H1 (cell line): Measurements from ENCODE around the gene ARHGEF10L. TPM values are rescaled to one million over a fixed set of nuclear protein-coding genes. Genes with fewer than 3 reads are reported as not detected.

ENCODE experiments used
- CTCF ChIA-PET: fragments of 300-600 bp; sonication (Branson Sonifier 250); formaldehyde crosslinking; loops from one replicate; lab custom pipeline; 2021; ENCODE audit not compliant: partially characterized antibody; lab: Charles Lee
- POLR2A ChIA-PET: fragments of 300-600 bp; sonication (Branson Sonifier 250); formaldehyde crosslinking; loops from one replicate; lab custom pipeline; 2021; ENCODE audit warnings: inconsistent platforms; ENCODE audit not compliant: partially characterized antibody; lab: Charles Lee
- DNase-seq, 2 experiments: peaks; one replicate each; pipeline versions ENCODE4 v3.0.0 to v3.0.0-alpha.2; 2010 to 2022; ENCODE audit warnings: low spot score in 2 of 2, low read depth in 1 of 2, mixed read lengths in 1 of 2
- FAIRE-seq: peaks from 2 replicates; lab custom pipeline; 2011; peaks lifted over from hg19 to GRCh38; lab: Jason Lieb, UNC
- H2AFZ ChIP-seq: 2 replicates; pipeline ENCODE4 v1.8.1; 2012; ENCODE audit warnings: low read length, inconsistent platforms
- H2AK5ac ChIP-seq: 2 replicates; pipeline ENCODE4 v1.6.1; 2013; ENCODE audit warnings: low read depth, low read length
- H2BK120ac ChIP-seq: replicated peaks from 2 replicates; pipeline ENCODE3; 2013; ENCODE audit warnings: low read depth, low read length, inconsistent platforms
- H2BK12ac ChIP-seq: 2 replicates; pipeline ENCODE4 v1.6.1; 2013; ENCODE audit warnings: low read depth, low read length
- H2BK15ac ChIP-seq: 2 replicates; pipeline ENCODE4 v1.6.1; 2013; ENCODE audit warnings: low read length
- H2BK20ac ChIP-seq: 2 replicates; pipeline ENCODE4 v1.6.1; 2013; ENCODE audit warnings: low read length
- H2BK5ac ChIP-seq: 2 replicates; pipeline ENCODE4 v1.6.1; 2013; ENCODE audit warnings: low read depth, low read length
- H3K14ac ChIP-seq: 2 replicates; pipeline ENCODE4 v1.6.1; 2013; ENCODE audit warnings: inconsistent platforms; ENCODE audit not compliant: insufficient read length
- H3K18ac ChIP-seq: 2 replicates; pipeline ENCODE4 v1.6.1; 2013; ENCODE audit warnings: low read length; ENCODE audit errors: extremely low read depth
- H3K23ac ChIP-seq: 2 replicates; pipeline ENCODE4 v1.6.1; 2013; ENCODE audit warnings: inconsistent platforms; ENCODE audit not compliant: insufficient read length
- H3K23me2 ChIP-seq: 2 replicates; pipeline ENCODE4 v1.6.1; 2013; ENCODE audit warnings: low read depth, low read length
- H3K27ac ChIP-seq: 2 replicates; pipeline ENCODE4 v1.6.1; 2011; ENCODE audit warnings: low read depth, low read length, inconsistent platforms
- H3K27me3 ChIP-seq, 4 experiments: replicated peaks in 1 of 4; 1 replicate in 1 of 4; 2 replicates in 3 of 4; pipeline versions ENCODE4 v1.6.1 to v1.8.1; 2011 to 2013; ENCODE audit warnings: low read length in 3 of 4, mild to moderate bottlenecking in 3 of 4, inconsistent platforms in 2 of 4, mixed read lengths in 2 of 4, moderate library complexity in 1 of 4; ENCODE audit not compliant: control insufficient read depth in 3 of 4, insufficient read depth in 3 of 4; ENCODE audit errors: extremely low read depth in 1 of 4
- H3K36me3 ChIP-seq, 4 experiments: 2 replicates each; pipeline versions ENCODE4 v1.6.1 to v1.8.1; 2011 to 2013; ENCODE audit warnings: mild to moderate bottlenecking in 4 of 4, low read length in 3 of 4, moderate library complexity in 2 of 4, control low read depth in 1 of 4, inconsistent platforms in 1 of 4; ENCODE audit not compliant: insufficient read depth in 4 of 4, control insufficient read depth in 2 of 4
- H3K4ac ChIP-seq: replicated peaks from 2 replicates; pipeline ENCODE3; 2013; ENCODE audit warnings: low read length, low read depth, mixed read lengths, inconsistent platforms; ENCODE audit not compliant: insufficient read length
- H3K4me1 ChIP-seq, 4 experiments: replicated peaks in 1 of 4; 1 replicate in 1 of 4; 2 replicates in 3 of 4; pipeline versions ENCODE4 v1.6.1 to v1.8.1; 2011 to 2013; ENCODE audit warnings: low read length in 3 of 4, inconsistent platforms in 2 of 4, mixed read lengths in 1 of 4; ENCODE audit not compliant: insufficient read depth in 4 of 4, control insufficient read depth in 3 of 4
- H3K4me2 ChIP-seq, 2 experiments: 2 replicates each; pipeline versions ENCODE4 v1.6.1 to v1.8.1; 2011 to 2013; ENCODE audit warnings: low read depth in 2 of 2, low read length in 2 of 2, control low read depth in 1 of 2, inconsistent platforms in 1 of 2, mild to moderate bottlenecking in 1 of 2; ENCODE audit not compliant: insufficient read depth in 1 of 2
- H3K4me3 ChIP-seq, 4 experiments: fragments of 200-600, 300-600 bp in 1 of 4; sonication (generic), shearing (Covaris generic), sonication (Bioruptor Twin) in 1 of 4; 2 replicates each; pipeline versions ENCODE4 v1.5.1 to v1.8.1; 2011 to 2016; ENCODE audit warnings: low read length in 4 of 4, low read depth in 3 of 4, control low read depth in 2 of 4, inconsistent platforms in 2 of 4, mild to moderate bottlenecking in 2 of 4, mixed read lengths in 1 of 4, moderate library complexity in 1 of 4; ENCODE audit not compliant: insufficient read depth in 2 of 4; ENCODE audit errors: extremely low read depth in 1 of 4
- H3K56ac ChIP-seq: replicated peaks from 2 replicates; pipeline ENCODE3; 2013; ENCODE audit warnings: low read depth, mild to moderate bottlenecking, mixed read lengths, low read length, inconsistent platforms; ENCODE audit not compliant: insufficient read length
- H3K79me1 ChIP-seq: 2 replicates; pipeline ENCODE4 v1.6.1; 2013; ENCODE audit warnings: low read depth, low read length, control low read depth
- H3K79me2 ChIP-seq, 2 experiments: 2 replicates each; pipeline versions ENCODE4 v1.6.1 to v1.8.1; 2012 to 2013; ENCODE audit warnings: low read length in 2 of 2, mild to moderate bottlenecking in 2 of 2, inconsistent platforms in 1 of 2; ENCODE audit not compliant: insufficient read depth in 2 of 2, control insufficient read depth in 1 of 2
- H3K9ac ChIP-seq, 4 experiments: replicated peaks in 1 of 4; 1 replicate in 1 of 4; 2 replicates in 3 of 4; pipeline versions ENCODE4 v1.6.1 to v1.8.1; 2011 to 2013; ENCODE audit warnings: low read depth in 3 of 4, low read length in 3 of 4, control low read depth in 2 of 4, mild to moderate bottlenecking in 2 of 4, moderate library complexity in 2 of 4, inconsistent platforms in 1 of 4; ENCODE audit errors: extremely low read depth in 1 of 4
- H3K9me3 ChIP-seq, 2 experiments: 2 replicates each; pipeline versions ENCODE4 v1.6.1 to v1.8.1; 2012 to 2013; ENCODE audit warnings: mild to moderate bottlenecking in 2 of 2, moderate library complexity in 2 of 2, control low read depth in 1 of 2, inconsistent platforms in 1 of 2, low read depth in 1 of 2, low read length in 1 of 2, mixed read lengths in 1 of 2; ENCODE audit not compliant: insufficient read depth in 2 of 2
- H4K20me1 ChIP-seq, 2 experiments: replicated peaks in 1 of 2; 2 replicates each; pipeline versions ENCODE3 to v1.8.1; 2011 to 2013; ENCODE audit warnings: inconsistent platforms in 2 of 2, low read length in 2 of 2, mild to moderate bottlenecking in 1 of 2; ENCODE audit not compliant: insufficient read depth in 2 of 2, control insufficient read depth in 1 of 2
- H4K5ac ChIP-seq: 2 replicates; pipeline ENCODE4 v1.6.1; 2013; ENCODE audit warnings: low read length, low read depth, mixed read lengths, inconsistent platforms; ENCODE audit not compliant: insufficient read length
- H4K8ac ChIP-seq: 2 replicates; pipeline ENCODE4 v1.8.0; 2013; ENCODE audit warnings: mild to moderate bottlenecking, moderate library complexity, low read length, inconsistent platforms; ENCODE audit not compliant: insufficient read depth; ENCODE audit errors: extremely low read depth
- H4K91ac ChIP-seq: replicated peaks from 2 replicates; pipeline ENCODE3; 2013; ENCODE audit warnings: low read length, mixed read lengths, inconsistent platforms; ENCODE audit not compliant: insufficient read length
- BACH1 ChIP-seq: IDR thresholded peaks from 2 replicates; pipeline ENCODE4 v1.6.1; 2012; ENCODE audit warnings: low read length, improper control_type of control experiment
- EZH2 ChIP-seq: fragments of 200-600 bp; sonication (generic); IDR thresholded peaks from 2 replicates; pipeline ENCODE4 v1.7.1; 2012; ENCODE audit warnings: low read depth, mild to moderate bottlenecking, moderate library complexity, low read length, inconsistent platforms; ENCODE audit not compliant: severe bottlenecking
- GTF2F1 ChIP-seq: IDR thresholded peaks from 2 replicates; pipeline ENCODE4 v1.6.1; 2012; ENCODE audit warnings: low read depth, low read length, improper control_type of control experiment, borderline replicate concordance
- KDM5A ChIP-seq: fragments of 200-600 bp; IDR thresholded peaks from 2 replicates; pipeline ENCODE4 v1.7.1; 2012; ENCODE audit warnings: mild to moderate bottlenecking, low read length, inconsistent platforms, mixed read lengths
- NRF1 ChIP-seq: IDR thresholded peaks from 2 replicates; pipeline ENCODE4 v1.6.1; 2011; ENCODE audit warnings: mild to moderate bottlenecking, low read depth, low read length, improper control_type of control experiment
- POLR2AphosphoS5 ChIP-seq: IDR thresholded peaks from 2 replicates; pipeline ENCODE4 v1.6.1; 2011; ENCODE audit warnings: low read depth, low read length
- POU5F1 ChIP-seq: IDR thresholded peaks from 2 replicates; pipeline ENCODE4 v1.6.1; 2011; ENCODE audit warnings: low read depth, mild to moderate bottlenecking, low read length, moderate library complexity
- RAD21 ChIP-seq, 2 experiments: IDR thresholded peaks in 1 of 2; conservative IDR thresholded peaks in 1 of 2; 2 replicates each; pipeline ENCODE4 v1.6.1; 2011; ENCODE audit warnings: low read depth in 2 of 2, low read length in 2 of 2, improper control_type of control experiment in 1 of 2, inconsistent platforms in 1 of 2, mild to moderate bottlenecking in 1 of 2, moderate library complexity in 1 of 2
- SAP30 ChIP-seq: fragments of 300-600 bp; sonication (generic); IDR thresholded peaks from 2 replicates; pipeline ENCODE4 v1.7.1; 2012; ENCODE audit warnings: low read length, moderate library complexity, mild to moderate bottlenecking, inconsistent platforms; ENCODE audit not compliant: insufficient read depth, insufficient replicate concordance
- SIRT6 ChIP-seq: IDR thresholded peaks from one replicate; pipeline ENCODE4 v1.7.1; 2012; ENCODE audit warnings: low read length, inconsistent platforms
- SP1 ChIP-seq: IDR thresholded peaks from 2 replicates; pipeline ENCODE4 v1.6.1; 2011; ENCODE audit warnings: low read depth, low read length
- WGBS, 2 experiments: shearing (Covaris generic) in 1 of 2; methylation state at CpG; one replicate each; pipeline versions ENCODE4 v1.1.6 to v1.1.7; 2013 to 2015; ENCODE audit warnings: low lambda C conversion rate in 2 of 2, mixed read lengths in 2 of 2, inconsistent platforms in 1 of 2, low coverage in 1 of 2, missing lambda C conversion rate in 1 of 2; ENCODE audit not compliant: insufficient replicate concordance in 2 of 2, insufficient coverage in 1 of 2, insufficient read length in 1 of 2; ENCODE audit errors: extremely low coverage in 1 of 2, missing lambda C conversion rate in 1 of 2; 5-methylcytosine and 5-hydroxymethylcytosine counted together
- polyA plus RNA-seq, 7 experiments: library from polyadenylated mRNA; depleted of rRNA in 3 of 7; stranded (reverse) in 5 of 7; unstranded in 2 of 7; fragments of >200 nt in 5 of 7; fragments of 200-250 nt in 2 of 7; gene quantifications; 1 replicate in 5 of 7; 2 replicates in 1 of 7; 4 replicates in 1 of 7; pipeline versions ENCODE4 v1.2.1 to v1.2.3, GENCODE V29; 2011 to 2013; ENCODE audit warnings: missing spikeins in 2 of 7, mixed read lengths in 2 of 7
- total RNA-seq: library from RNA; stranded (reverse); fragmentation: NEBNext Ultra II Directional; extraction: Animal tissue kit (Norgen Biotek cat#: 25700); gene quantifications from 2 replicates; pipeline ENCODE4 v1.2.1, GENCODE V29; 2021
- TF ChIP-seq, protein P1 (sequence below): IDR thresholded peaks from 2 replicates; pipeline ENCODE4 v1.6.1; 2012; ENCODE audit warnings: inconsistent platforms
- TF ChIP-seq, protein P2 (sequence below): IDR thresholded peaks from 2 replicates; pipeline ENCODE4 v1.6.1; 2011; ENCODE audit warnings: low read depth, mild to moderate bottlenecking, low read length; ENCODE audit not compliant: insufficient read depth

The ARHGEF10L gene
- total and polyA plus RNA-seq, 2 of the 8 experiments (the other 6 are each of a cell fraction or from before 2014, with no cell fraction given) = 33.6 to 39.6 TPM

DNA sequence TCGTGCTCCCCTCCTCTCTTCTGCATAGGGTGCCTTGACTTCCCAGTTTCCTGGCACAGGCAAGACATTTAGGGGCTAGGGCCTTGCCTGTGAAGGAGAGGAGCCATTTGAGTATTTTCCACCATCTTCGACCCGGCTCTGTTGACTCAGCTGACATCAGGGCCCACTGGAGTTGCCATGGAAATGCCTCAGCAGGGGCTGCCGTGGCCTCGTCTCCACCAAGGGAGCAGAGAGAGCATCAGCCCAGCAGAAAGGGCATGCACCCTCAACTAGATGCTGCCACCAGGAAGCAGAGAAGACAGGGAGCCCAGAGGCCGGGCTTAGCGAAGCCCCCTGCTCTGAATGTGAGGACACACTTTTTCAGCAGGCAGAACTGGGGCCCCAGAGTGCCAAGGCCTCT lies 113.8 kb downstream of the ARHGEF10L start:
- Histone ChIP-seq H2AFZ (no peak overlapping the region), H3K27me3 (no peaks in the 10 kb centered on the region), H3K9me3 (no peaks in the 10 kb centered on the region), H2BK20ac (no peak overlapping the region), H3K23ac (no peak overlapping the region), H3K36me3 (peaks cover 4 to 30% (median 9%) of the 10 kb centered on the region in 4 experiments; a peak in 6 of 8 replicates), H3K56ac (no peak overlapping the region), H4K91ac (no peak overlapping the region), H2AK5ac (no peak overlapping the region), H2BK15ac (no peak overlapping the region), H2BK12ac (no peak overlapping the region), H4K20me1 (peaks cover 1 to 6% of the 10 kb centered on the region in 2 experiments), H3K4me2 (no peak overlapping the region), H3K79me2 (no peaks in the 10 kb centered on the region), H3K27ac (no peak overlapping the region), H4K8ac (no peak overlapping the region), H3K4me3 (no peak overlapping the region), H3K4me1 (no peaks in the 10 kb centered on the region), H3K9ac (no peak overlapping the region), H3K14ac (no peak overlapping the region), H2BK5ac (no peak overlapping the region; the same call in 1 of the 2 replicates), H3K79me1 (no peaks in the 10 kb centered on the region), H3K23me2 (peaks cover 4% of the 10 kb centered on the region; the same call in 1 of the 2 replicates), H4K5ac (no peak overlapping the region), H3K18ac (no peak overlapping the region), H2BK120ac (no peak overlapping the region), H3K4ac (no peak overlapping the region)
- ChIA-PET POLR2A (interaction anchor here (1.0 to 1.9 kb wide), 2 partner anchors 10 to 24 kb away, joined by 4 to 7 read pairs; no protein-coding TSS in a partner anchor), CTCF (interaction anchor here (0.5 to 4.7 kb wide), 22 partner anchors 9 to 1012 kb away, joined by 3 to 26 read pairs (median 5); no protein-coding TSS in a partner anchor)
- 88% methylated on average over 7 of the region's 7 CpGs; no CpG with 5 or more reads in 1 of the 2 experiments for WGBS, 2 experiments
- FAIRE-seq = no peak
- no peak for DNase-seq
- TF ChIP-seq, protein P1, sequence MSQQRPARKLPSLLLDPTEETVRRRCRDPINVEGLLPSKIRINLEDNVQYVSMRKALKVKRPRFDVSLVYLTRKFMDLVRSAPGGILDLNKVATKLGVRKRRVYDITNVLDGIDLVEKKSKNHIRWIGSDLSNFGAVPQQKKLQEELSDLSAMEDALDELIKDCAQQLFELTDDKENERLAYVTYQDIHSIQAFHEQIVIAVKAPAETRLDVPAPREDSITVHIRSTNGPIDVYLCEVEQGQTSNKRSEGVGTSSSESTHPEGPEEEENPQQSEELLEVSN = no peak
- TF ChIP-seq NRF1 (no peak), KDM5A (no peak), RAD21 (IDR thresholded peaks at IDR 0.05 in 1 of 2, conservative IDR thresholded peaks at IDR 0.05 in 1 of 2; ENCODE audit: low read depth in 2 of 2, low read length in 2 of 2) (no peak), SP1 (no peak), POU5F1 (no peak), EZH2 (no peak), GTF2F1 (no peak), SIRT6 (no peak), POLR2AphosphoS5 (no peak), SAP30 (no peak), BACH1 (no peak)
- TF ChIP-seq, protein P2, sequence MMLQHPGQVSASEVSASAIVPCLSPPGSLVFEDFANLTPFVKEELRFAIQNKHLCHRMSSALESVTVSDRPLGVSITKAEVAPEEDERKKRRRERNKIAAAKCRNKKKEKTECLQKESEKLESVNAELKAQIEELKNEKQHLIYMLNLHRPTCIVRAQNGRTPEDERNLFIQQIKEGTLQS = no peak
